ENCODE data around the gene LHX3.

DNA sequence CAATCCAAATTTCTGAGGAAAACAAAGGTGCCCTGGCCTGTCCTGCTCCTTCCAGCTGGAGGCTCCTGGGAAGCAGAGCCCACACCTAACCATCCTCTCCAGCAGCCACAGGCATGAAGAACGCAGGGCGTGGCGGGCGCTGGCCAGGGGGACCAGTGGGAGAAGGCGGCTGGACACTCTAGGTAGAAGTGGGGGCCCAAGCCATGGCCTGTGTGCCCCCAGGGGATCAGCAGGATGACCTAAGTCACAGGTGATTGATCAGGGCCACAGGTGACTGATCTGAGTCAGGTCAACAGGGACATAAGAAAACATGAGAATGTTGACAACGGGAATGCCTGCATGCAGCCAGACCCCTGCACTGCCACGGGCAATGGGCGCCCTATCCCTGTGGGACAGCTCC is 37.3 kb upstream of the LHX3 start:
- TF ChIP-seq, protein P1, sequence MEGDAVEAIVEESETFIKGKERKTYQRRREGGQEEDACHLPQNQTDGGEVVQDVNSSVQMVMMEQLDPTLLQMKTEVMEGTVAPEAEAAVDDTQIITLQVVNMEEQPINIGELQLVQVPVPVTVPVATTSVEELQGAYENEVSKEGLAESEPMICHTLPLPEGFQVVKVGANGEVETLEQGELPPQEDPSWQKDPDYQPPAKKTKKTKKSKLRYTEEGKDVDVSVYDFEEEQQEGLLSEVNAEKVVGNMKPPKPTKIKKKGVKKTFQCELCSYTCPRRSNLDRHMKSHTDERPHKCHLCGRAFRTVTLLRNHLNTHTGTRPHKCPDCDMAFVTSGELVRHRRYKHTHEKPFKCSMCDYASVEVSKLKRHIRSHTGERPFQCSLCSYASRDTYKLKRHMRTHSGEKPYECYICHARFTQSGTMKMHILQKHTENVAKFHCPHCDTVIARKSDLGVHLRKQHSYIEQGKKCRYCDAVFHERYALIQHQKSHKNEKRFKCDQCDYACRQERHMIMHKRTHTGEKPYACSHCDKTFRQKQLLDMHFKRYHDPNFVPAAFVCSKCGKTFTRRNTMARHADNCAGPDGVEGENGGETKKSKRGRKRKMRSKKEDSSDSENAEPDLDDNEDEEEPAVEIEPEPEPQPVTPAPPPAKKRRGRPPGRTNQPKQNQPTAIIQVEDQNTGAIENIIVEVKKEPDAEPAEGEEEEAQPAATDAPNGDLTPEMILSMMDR (IDR thresholded peaks at IDR 0.05; ENCODE audit: insufficient read depth, low read length), result no peak
- TF ChIP-seq POLR2AphosphoS5 (IDR thresholded peaks at IDR 0.05; ENCODE audit: low read depth), result no peak
- TF ChIP-seq GABPA (IDR thresholded peaks at IDR 0.05; ENCODE audit: low read depth), result no peak
- TF ChIP-seq, protein P2, sequence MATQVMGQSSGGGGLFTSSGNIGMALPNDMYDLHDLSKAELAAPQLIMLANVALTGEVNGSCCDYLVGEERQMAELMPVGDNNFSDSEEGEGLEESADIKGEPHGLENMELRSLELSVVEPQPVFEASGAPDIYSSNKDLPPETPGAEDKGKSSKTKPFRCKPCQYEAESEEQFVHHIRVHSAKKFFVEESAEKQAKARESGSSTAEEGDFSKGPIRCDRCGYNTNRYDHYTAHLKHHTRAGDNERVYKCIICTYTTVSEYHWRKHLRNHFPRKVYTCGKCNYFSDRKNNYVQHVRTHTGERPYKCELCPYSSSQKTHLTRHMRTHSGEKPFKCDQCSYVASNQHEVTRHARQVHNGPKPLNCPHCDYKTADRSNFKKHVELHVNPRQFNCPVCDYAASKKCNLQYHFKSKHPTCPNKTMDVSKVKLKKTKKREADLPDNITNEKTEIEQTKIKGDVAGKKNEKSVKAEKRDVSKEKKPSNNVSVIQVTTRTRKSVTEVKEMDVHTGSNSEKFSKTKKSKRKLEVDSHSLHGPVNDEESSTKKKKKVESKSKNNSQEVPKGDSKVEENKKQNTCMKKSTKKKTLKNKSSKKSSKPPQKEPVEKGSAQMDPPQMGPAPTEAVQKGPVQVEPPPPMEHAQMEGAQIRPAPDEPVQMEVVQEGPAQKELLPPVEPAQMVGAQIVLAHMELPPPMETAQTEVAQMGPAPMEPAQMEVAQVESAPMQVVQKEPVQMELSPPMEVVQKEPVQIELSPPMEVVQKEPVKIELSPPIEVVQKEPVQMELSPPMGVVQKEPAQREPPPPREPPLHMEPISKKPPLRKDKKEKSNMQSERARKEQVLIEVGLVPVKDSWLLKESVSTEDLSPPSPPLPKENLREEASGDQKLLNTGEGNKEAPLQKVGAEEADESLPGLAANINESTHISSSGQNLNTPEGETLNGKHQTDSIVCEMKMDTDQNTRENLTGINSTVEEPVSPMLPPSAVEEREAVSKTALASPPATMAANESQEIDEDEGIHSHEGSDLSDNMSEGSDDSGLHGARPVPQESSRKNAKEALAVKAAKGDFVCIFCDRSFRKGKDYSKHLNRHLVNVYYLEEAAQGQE (IDR thresholded peaks at IDR 0.05; ENCODE audit: insufficient replicate concordance, low read depth), result no peak
- no peak for TF ChIP-seq SPI1 (IDR thresholded peaks at IDR 0.05; ENCODE audit: borderline replicate concordance, low read depth)
